ENCODE measurements around the gene CELF2.

CELF2 gene

DNA sequence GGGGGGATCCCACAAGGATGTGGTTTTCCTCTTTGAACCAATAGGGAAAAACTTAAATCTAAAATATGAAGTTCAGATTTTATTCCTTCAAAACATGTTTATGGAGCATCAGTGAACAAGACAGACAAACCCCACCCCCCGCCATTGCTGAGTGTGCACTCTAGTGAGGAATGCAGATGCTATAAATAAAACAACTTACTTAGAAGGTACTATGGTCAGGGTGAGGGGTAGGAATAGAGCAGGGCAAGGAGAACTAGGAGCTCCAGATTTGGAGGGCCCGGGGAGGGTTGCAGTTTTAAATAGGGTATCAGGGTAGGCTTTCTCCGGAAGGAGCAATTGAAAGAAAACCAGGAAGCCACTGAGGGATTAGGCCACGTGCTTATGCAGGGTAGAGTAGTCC is 47.9 kb downstream of the CELF2 start:
- TF ChIP-seq, protein P1, sequence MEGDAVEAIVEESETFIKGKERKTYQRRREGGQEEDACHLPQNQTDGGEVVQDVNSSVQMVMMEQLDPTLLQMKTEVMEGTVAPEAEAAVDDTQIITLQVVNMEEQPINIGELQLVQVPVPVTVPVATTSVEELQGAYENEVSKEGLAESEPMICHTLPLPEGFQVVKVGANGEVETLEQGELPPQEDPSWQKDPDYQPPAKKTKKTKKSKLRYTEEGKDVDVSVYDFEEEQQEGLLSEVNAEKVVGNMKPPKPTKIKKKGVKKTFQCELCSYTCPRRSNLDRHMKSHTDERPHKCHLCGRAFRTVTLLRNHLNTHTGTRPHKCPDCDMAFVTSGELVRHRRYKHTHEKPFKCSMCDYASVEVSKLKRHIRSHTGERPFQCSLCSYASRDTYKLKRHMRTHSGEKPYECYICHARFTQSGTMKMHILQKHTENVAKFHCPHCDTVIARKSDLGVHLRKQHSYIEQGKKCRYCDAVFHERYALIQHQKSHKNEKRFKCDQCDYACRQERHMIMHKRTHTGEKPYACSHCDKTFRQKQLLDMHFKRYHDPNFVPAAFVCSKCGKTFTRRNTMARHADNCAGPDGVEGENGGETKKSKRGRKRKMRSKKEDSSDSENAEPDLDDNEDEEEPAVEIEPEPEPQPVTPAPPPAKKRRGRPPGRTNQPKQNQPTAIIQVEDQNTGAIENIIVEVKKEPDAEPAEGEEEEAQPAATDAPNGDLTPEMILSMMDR (IDR thresholded peaks at IDR 0.05; ENCODE audit: low read length, missing control alignments): no peak
- DNase-seq (ENCODE audit: low read depth): no peak
- H3K4me3 ChIP-seq (replicated peaks; ENCODE audit: low read depth, low read length): no peak overlapping the region

DNA sequence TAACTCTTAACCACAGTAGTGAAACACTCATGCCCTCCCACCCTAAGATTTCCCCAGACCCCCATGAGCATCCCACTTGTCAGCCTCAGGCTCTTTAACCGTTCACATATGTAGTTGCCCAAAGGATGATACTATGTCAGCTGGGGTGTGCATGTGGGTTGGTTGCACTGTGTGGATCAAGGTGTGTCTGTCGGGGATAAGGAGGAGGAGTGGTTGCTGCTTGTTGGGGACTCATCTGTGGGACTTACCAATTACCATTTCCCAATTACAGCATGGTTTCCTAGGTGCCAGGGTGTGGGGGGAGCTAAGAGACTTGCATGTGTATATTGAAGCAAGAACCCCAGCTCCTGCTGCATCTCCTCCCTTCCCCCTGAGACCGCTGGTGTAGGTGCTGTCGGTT is 48.8 kb downstream of the CELF2 start:
- H3K4me3 ChIP-seq (replicated peaks; ENCODE audit: low read depth, low read length): no peak overlapping the region
- DNase-seq (ENCODE audit: low read depth): no peak
- TF ChIP-seq, protein P1 (IDR thresholded peaks at IDR 0.05; ENCODE audit: low read length, missing control alignments): no peak

- TF ChIP-seq, protein P1 (IDR thresholded peaks at IDR 0.05; ENCODE audit: low read length, missing control alignments): no peak
- no peak overlapping the region for H3K4me3 ChIP-seq (replicated peaks; ENCODE audit: low read depth, low read length)
- peak; percentile 4 for DNase-seq (ENCODE audit: low read depth)
Observed at GRCh38 chr10:11068861-11069633, 51.4 kb downstream of the CELF2 start.

GRCh38 chr10:11073410-11073809 is 55.7 kb downstream of the CELF2 start:
- DNase-seq (ENCODE audit: low read depth): no peak
- no peak overlapping the region for H3K4me3 ChIP-seq (replicated peaks; ENCODE audit: low read depth, low read length)
- TF ChIP-seq, protein P1 (IDR thresholded peaks at IDR 0.05; ENCODE audit: low read length, missing control alignments): no peak

DNA sequence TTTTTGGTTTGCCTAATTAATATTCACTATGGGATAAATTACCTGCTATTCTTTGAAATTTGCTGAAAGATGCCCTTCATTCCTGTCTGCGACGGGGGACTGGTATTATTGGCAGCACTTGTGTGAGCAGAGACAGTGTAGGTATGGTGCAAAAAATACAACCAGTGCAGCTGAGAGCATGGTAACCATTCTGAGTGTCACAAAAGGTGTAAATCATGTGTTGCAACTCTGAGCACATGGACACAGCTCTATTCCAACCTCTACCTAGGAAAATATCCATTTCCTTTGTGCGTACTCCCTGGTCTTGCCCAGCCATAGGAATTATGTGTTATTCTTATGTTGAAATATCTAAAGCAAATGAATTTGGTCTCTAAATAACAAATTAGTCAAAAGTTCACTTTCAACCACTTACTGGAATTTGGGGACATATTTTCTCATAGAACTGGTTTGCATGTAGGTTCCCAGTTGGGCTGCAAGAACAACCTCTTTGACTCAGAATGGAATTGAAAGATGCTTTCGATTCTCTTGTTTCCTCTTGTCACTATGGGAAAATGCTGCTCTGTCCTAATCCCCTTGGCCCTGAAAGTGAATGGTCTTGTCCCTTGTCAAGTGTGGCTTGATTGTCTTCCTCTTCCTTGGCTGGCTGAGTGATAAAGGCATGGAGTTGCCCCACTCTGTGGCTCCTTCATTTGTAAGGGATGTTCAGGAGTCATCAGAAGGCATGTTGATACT is 57.0 kb downstream of the CELF2 start:
- TF ChIP-seq, protein P1 (IDR thresholded peaks at IDR 0.05; ENCODE audit: low read length, missing control alignments): no peak
- DNase-seq (ENCODE audit: low read depth): no peak
- no peak overlapping the region for H3K4me3 ChIP-seq (replicated peaks; ENCODE audit: low read depth, low read length)

DNA sequence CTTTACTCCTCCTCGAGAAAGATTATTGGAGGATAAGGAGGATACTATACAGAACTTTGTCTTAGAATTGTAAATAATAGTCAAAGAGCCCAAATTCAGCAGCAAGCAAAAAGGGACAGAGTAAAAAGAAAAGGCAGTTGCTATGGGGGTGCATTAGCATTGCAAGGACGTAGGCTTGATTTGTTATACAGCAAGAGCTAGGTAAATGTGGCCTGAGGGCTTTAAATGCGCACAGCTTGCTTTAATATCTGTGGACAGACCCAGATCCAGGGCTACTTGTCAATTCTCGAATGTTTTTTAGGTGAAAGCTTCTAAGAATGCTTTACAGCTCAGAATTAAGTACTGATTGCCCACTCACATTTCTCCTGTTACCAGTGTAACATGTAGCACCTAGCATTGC is 58.5 kb downstream of the CELF2 start:
- H3K4me3 ChIP-seq (replicated peaks; ENCODE audit: low read depth, low read length): no peak overlapping the region
- TF ChIP-seq, protein P1 (IDR thresholded peaks at IDR 0.05; ENCODE audit: low read length, missing control alignments): no peak
- DNase-seq (ENCODE audit: low read depth): no peak
